ENCODE results near the gene ATP9B. TPM values are rescaled to one million over a fixed set of nuclear protein-coding genes. Genes with fewer than 3 reads are reported as not detected.
"Not testable (repeated sequence)": the region's sequence is repeated elsewhere in the genome, so short reads cannot be mapped to it uniquely, and the experiment has no call there.

ATP9B gene
- total RNA-seq, 1 donor from 2014 or later = 49.2 TPM

- Mint-ChIP-seq H3K9me3 (peaks cover 15% of the 10 kb centered on the region), H3K4me1 (peaks cover 33% of the 10 kb centered on the region), H3K36me3 (ENCODE audit: low read depth) (peaks cover 11% of the 10 kb centered on the region), H3K27me3 (peaks cover 3% of the 10 kb centered on the region), H3K27ac (peak overlapping the region; percentile 83), H3K4me3 (peak overlapping the region; percentile 86)
- ATAC-seq (ENCODE audit: low read depth) (peak; percentile 6), DNase-seq (no peak)
- POLR2A ChIA-PET = interaction anchor here (0.5 kb wide), 1 partner anchor 883 kb away, joined by 6 read pairs; no protein-coding TSS in a partner anchor
- CTCF ChIA-PET = no interaction called here
- no peak for TF ChIP-seq CTCF (IDR thresholded peaks at IDR 0.05)
- intact Hi-C loops (cut with micrococcal nuclease) = loop anchor here (1.0 to 10.0 kb wide), 6 partner anchors 177 to 1038 kb away; partner anchors contain the start of genes ADNP2, CTDP1 and SLC66A2
These were observed 540 bp downstream of the ATP9B start for GRCh38 chr18:79069717-79070151.

- Mint-ChIP-seq H3K4me1 (peaks cover 33% of the 10 kb centered on the region), H3K4me3 (peak overlapping the region; percentile 54), H3K27ac (peak overlapping the region; percentile 7), H3K36me3 (ENCODE audit: low read depth) (peaks cover 13% of the 10 kb centered on the region), H3K27me3 (peaks cover 3% of the 10 kb centered on the region), H3K9me3 (peaks cover 14% of the 10 kb centered on the region)
- intact Hi-C loops (cut with micrococcal nuclease) = no loop called here
- TF ChIP-seq CTCF (IDR thresholded peaks at IDR 0.05) = no peak
- DNase-seq = no peak
- ChIA-PET CTCF (no interaction called here), POLR2A (interaction anchor here (0.5 kb wide), 1 partner anchor 882 kb away, joined by 6 read pairs; no protein-coding TSS in a partner anchor)
- ATAC-seq (ENCODE audit: low read depth) = no peak
These were observed 1.3 kb downstream of the ATP9B start for GRCh38 chr18:79070486-79070885.

- Mint-ChIP-seq H3K27me3 (no peaks in the 10 kb centered on the region), H3K4me1 (peaks cover 33% of the 10 kb centered on the region), H3K9me3 (peaks cover 9% of the 10 kb centered on the region), H3K27ac (no peak overlapping the region), H3K36me3 (ENCODE audit: low read depth) (peaks cover 12% of the 10 kb centered on the region), H3K4me3 (peak overlapping the region; percentile 54)
- ATAC-seq (ENCODE audit: low read depth) (no peak), DNase-seq (no peak)
- intact Hi-C loops (cut with micrococcal nuclease) = no loop called here
- no peak for TF ChIP-seq CTCF (IDR thresholded peaks at IDR 0.05)
- POLR2A ChIA-PET = interaction anchor here (0.6 kb wide), 1 partner anchor 393 kb away, joined by 4 read pairs; no protein-coding TSS in a partner anchor
- CTCF ChIA-PET = no interaction called here
These were observed 1.8 kb downstream of the ATP9B start for GRCh38 chr18:79071037-79071436.

- intact Hi-C loops (cut with micrococcal nuclease) = no loop called here
- Mint-ChIP-seq H3K27ac (peak overlapping the region; percentile 38), H3K4me3 (no peak overlapping the region), H3K27me3 (no peaks in the 10 kb centered on the region), H3K36me3 (ENCODE audit: low read depth) (peaks cover 12% of the 10 kb centered on the region), H3K4me1 (peaks cover 34% of the 10 kb centered on the region), H3K9me3 (peaks cover 3% of the 10 kb centered on the region)
- ChIA-PET CTCF (no interaction called here), POLR2A (interaction anchor here (0.6 kb wide), 1 partner anchor 393 kb away, joined by 4 read pairs; no protein-coding TSS in a partner anchor)
- ATAC-seq (ENCODE audit: low read depth) (no peak), DNase-seq (no peak)
- TF ChIP-seq CTCF (IDR thresholded peaks at IDR 0.05) = no peak
These were observed 2.5 kb downstream of the ATP9B start for GRCh38 chr18:79071503-79072210.

- H3K27me3 Mint-ChIP-seq; intact Hi-C loops (cut with micrococcal nuclease); CTCF ChIA-PET; POLR2A ChIA-PET; H3K4me3 Mint-ChIP-seq; H3K9me3 Mint-ChIP-seq; H3K27ac Mint-ChIP-seq; ATAC-seq (ENCODE audit: low read depth); DNase-seq: not testable (repeated sequence)
- peaks cover 12% of the 10 kb centered on the region for H3K36me3 Mint-ChIP-seq (ENCODE audit: low read depth)
- H3K4me1 Mint-ChIP-seq = peaks cover 41% of the 10 kb centered on the region
These were observed 3.5 kb downstream of the ATP9B start for GRCh38 chr18:79072655-79073054.
